GM19395 (cell line): Measurements from ENCODE around the gene CABCOCO1.

Source experiments
- ATAC-seq: cut with Tn5 transposase; IDR thresholded peaks from one replicate; pipeline ENCODE4 v1.9.1; 2021; ENCODE audit warnings: mild to moderate bottlenecking, moderate library complexity; ENCODE audit not compliant: unreplicated experiment

Gene CABCOCO1, protein sequence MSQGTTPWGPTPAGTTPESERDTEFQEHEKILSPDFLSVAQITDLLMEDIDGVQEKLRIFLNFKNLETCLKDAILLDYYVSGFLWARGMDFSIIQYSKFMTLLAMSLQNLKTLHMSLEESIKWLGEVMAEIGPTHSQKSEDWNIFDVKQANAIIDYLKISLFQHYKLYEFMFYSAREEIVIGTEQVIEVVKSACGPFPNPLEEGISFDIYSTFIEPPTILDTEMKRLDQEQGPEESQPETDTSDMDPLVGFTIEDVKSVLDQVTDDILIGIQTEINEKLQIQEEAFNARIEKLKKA

DNA sequence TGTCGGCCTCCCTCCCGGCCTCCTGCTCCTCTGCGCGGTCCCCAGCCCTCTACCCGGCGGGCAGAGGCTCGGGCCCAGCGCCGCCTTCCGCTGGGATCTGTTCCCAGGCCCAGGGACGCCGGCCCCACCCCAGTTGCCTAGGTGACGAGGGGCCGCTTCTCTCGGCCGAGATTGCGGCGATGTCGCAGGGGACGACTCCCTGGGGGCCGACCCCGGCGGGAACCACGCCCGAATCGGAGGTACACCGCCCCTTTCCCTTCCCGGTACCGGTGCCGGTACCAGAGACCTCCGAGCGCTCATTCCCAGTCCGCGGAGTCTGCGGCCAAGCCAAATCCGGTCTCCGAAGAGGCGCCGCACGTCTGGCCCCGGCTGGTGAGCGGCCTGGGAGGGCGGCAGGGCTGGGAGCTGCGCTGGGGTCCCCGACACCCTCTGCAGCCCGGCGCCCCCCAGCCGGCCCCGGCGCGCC, at the start of gene CABCOCO1:
CABCOCO1 (plus strand) TSS at position 136 of the 466 bp plus-strand sequence; CDS start at position 180, 44 bp downstream.
- ATAC-seq: no peak

DNA sequence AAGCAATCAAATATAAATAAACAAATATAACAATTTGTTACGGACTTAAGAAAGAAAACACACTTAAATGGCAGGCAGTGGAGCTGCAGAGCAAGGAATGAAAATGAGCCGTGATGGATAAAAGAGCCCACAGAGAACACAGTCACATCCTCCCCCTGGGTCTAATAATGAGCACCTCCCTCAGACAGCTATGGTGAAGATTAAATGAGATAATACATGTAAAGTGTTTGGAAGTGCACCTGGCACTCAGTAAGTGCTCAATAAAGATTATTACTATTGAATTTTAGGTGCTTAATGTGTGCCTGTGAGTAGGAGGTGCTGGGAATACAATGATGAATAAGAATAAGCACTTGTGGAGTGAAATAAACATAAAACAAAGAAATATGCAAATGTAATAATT, 49.1 kb upstream of the CABCOCO1 start:
- no peak for ATAC-seq

DNA sequence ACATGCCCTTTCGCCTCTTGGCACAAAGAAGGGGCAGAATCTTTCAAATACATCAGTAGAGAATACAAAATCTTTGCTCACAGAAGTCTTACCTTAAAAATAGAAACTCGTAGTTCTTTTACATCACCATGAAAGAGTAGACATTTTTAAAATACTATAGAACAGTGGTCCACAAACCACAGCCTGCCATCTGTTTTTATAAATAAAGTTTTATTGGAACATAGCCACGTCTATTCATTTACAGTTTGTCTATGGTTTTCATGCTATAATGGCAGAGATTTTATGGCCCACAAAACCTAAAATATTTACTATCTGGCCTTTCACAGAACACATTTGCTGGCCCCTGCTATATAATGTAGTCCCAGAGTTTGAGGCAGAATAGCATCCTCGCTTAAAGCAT, 46.1 kb upstream of the CABCOCO1 start:
- ATAC-seq: no peak

DNA sequence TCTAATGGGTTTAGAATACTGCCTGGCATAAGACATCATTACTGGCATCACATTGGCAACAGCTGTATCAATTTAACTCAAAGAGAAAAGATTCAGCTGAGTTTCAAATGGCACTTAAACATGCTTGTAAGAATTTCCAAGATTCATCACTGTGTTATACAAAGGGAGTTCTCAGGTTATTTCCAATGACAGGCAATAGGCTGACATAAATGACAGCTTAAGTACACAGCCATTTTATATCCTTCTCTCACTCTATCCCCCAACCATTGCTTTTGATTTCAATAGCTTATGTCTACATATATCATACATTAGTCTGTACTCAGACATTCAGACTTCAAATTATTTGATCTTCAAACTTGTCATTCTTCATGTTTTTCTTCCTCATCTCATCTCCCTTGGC, 45.5 kb upstream of the CABCOCO1 start:
- no peak for ATAC-seq

GRCh38 chr10:61617586-61617985, 45.1 kb upstream of the CABCOCO1 start:
- no peak for ATAC-seq

DNA sequence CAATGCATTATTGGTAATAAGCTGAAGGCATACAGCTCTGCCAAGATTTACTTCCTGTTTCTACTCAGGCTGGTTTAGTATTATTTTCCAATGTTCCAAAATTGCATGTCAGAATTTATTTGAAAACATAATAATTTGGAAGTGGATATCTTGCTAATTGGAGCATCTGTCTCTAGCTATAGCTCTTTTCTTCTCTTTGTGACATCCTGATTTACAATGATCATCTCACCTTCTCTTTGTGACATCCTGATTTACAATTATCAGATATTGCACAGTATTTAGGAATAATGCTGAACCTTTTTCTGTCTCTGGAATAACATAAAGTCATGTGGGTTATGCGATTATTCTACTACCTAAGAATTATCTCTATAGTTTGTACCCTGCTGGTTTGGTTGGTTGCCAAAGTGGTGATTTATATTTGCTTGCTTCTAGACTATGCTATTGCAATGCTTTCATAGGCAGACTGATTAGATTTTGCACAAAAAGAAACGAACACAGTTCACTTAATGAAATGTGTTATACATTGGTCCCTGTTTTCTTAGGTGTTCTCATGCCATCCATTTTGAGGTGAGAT, 44.3 kb upstream of the CABCOCO1 start:
- ATAC-seq: no peak

GRCh38 chr10:61620506-61620905, 42.2 kb upstream of the CABCOCO1 start:
- no peak for ATAC-seq

- no peak for ATAC-seq
Observed at GRCh38 chr10:61621605-61622051, 41.1 kb upstream of the CABCOCO1 start.

- no peak for ATAC-seq
Observed at GRCh38 chr10:61623161-61623560, 39.6 kb upstream of the CABCOCO1 start.

- ATAC-seq: no peak
Observed at GRCh38 chr10:61626209-61626608, 36.5 kb upstream of the CABCOCO1 start.

DNA sequence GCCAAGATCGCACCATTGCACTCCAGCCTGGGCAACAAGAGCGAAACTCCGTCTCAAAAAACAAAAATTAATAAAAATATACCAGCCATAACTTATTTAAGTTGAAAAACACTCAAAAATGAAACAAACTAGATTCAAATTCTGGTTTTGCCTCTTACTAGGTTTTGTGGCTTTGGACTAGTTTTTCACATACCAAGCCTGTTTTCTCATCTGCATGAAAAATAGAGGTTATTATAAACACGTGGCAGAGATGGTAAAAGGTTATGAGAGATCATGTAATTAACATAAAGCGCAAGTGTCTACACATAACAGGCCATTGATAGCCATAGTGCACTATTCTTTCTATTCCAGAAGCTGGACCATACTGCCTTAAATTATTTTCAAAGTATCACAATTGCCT, 35.5 kb upstream of the CABCOCO1 start:
- no peak for ATAC-seq

DNA sequence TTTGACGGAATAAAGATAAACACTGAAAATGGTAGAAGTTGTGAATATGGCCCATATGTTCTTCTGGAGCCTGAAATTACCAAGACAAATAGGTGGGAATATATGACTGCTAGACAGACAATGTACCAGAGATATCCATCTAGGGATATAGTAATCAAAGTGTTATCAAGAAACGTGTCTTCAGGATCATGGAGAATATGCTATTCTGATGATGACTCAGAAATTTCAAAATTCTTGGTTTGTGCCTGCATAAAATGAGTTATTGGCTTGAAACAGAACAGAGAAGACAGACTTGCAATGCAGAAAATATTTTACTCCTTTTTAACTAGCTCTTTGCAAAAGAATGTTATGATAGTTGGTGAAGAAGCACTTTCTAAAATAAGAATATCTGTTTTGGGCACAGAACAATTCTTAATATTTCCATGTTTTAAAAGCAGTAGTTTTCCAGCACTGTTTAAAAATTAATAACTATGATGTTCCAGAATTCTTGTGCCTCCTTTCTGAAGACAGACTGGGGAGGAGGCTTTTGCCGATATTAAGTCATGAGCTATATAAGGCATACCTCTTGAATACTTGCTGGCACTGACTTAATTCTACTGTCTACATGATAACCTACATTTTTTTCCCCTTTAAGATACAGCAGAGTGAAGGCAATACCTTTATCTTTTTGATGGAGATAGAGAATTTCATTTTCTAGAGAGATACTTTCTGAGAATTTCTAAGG, 34.4 kb upstream of the CABCOCO1 start:
- no peak for ATAC-seq

DNA sequence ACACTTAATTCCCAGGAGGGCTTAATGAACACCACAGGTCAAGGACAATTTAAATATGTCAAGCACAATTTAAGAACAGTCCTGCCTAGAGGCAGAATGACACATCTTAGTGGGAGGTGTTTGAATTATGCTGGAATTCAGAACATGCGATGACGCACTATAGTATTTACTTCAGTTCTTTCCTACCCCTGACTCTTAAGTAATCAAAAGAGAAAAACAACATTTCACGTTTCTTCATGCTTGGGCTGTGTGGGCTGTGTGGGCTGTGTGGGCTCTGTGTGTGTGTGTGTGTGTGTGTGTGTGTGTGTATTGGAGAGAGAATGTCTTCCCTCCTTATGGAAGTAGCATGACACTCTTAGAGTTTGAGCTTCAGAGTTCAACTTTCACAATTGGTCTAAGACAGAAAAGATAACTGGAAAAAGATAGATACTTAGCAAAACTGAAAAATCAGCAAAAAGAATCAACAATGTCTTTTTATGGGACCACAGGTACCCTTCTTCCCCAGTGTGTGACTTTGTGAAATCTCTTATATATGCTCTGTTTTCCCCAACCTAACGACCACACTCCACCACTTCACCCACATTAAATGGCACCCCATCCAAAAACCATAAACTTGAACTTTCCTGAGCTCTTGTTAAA, 33.7 kb upstream of the CABCOCO1 start:
- no peak for ATAC-seq

- no peak for ATAC-seq
Observed at GRCh38 chr10:61629576-61629975, 33.2 kb upstream of the CABCOCO1 start.

DNA sequence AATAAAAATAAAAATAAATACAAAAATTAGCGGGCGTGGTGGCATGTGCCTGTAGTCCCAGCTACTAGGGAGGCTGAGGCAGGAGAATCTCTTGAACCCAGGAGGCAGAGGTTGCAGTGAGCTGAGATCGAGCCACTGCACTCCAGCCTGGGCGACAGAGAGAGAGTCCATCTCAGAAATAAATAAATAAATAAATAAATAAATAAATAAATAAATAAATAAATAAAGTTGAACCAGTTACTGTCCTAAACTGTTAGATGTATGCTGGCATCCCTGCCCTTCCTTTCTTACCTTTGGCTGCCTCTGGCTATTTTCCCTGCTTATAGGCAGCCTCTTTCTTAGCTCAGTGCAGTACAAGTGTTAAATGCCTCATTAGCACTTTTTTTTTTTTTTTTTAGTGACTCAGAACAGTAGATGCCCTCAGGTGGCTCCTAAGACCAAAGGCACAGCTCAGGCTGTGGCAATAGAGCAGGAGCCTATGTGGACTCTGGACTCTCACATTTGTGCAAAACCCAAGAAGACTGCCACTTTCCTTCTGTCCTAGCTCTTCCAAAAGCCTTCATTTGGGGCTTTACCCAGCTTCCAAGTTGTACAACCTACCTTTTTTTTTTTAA, 30.6 kb upstream of the CABCOCO1 start:
- no peak for ATAC-seq

- no peak for ATAC-seq
Observed at GRCh38 chr10:61633665-61634064, 29.1 kb upstream of the CABCOCO1 start.

DNA sequence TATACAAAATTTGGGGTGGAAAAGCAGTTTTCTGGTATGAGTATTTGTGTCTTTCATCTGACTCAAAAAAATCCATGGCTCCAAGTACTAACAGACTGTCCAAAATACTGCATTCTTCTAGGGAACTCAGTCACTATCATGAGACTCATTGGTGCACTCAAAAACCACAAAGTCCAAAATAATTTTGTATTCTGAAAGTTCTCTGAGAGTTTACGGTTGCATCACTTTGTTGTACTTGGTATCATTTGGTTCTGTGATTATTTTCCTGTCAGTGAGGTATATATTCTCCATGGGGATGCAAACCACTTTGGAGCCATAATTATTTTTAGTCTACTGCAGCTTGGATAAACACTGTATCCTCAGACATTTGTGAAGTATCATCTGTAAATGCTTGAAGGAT, 28.0 kb upstream of the CABCOCO1 start:
- ATAC-seq: no peak

DNA sequence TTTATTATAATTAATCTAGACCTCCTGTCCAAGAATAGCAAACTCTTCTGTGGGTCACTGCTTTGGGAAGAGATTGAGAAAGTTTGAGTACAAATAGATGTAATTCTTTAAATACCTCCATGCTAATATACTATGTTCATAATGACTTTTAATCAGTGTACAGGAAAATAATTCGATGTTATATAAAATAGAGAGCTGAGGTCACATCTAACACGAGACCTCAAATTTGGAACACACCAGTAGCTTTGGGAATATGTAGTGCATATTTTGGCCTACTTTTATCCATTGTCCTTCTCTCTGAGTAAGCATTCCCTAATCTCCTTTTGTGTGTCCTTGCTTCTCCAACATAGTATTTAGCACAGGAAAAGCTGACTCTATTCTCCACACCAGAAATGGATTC, 27.3 kb upstream of the CABCOCO1 start:
- no peak for ATAC-seq

GRCh38 chr10:61635932-61636331, 26.8 kb upstream of the CABCOCO1 start:
- ATAC-seq: no peak

GRCh38 chr10:61639952-61640351, 22.8 kb upstream of the CABCOCO1 start:
- no peak for ATAC-seq

DNA sequence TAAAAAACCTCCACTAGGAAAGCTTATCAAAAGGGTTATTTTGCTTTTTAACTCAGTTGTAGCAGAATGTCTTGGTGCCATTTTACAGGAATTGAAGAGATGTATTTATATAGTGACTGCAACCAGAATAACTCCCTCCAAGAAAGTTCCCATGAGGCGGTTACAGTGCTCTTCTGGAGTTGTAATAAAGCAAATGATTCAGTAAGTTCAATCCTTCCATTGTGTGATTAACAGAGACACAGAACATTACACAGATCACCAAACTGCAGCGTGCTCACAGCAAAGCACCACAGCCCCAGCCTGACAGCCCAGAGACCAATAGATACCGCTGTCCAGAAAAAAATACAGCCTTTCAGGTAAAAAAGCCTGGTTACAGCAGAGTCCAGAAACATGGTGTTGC, 21.9 kb upstream of the CABCOCO1 start:
- no peak for ATAC-seq
